Measurements from ENCODE around the gene AIFM1. TPM values are rescaled to one million over a fixed set of nuclear protein-coding genes. Genes with fewer than 3 reads are reported as not detected.

Gene AIFM1
- total RNA-seq, 1 donor from 2014 or later: 30.8 TPM

DNA sequence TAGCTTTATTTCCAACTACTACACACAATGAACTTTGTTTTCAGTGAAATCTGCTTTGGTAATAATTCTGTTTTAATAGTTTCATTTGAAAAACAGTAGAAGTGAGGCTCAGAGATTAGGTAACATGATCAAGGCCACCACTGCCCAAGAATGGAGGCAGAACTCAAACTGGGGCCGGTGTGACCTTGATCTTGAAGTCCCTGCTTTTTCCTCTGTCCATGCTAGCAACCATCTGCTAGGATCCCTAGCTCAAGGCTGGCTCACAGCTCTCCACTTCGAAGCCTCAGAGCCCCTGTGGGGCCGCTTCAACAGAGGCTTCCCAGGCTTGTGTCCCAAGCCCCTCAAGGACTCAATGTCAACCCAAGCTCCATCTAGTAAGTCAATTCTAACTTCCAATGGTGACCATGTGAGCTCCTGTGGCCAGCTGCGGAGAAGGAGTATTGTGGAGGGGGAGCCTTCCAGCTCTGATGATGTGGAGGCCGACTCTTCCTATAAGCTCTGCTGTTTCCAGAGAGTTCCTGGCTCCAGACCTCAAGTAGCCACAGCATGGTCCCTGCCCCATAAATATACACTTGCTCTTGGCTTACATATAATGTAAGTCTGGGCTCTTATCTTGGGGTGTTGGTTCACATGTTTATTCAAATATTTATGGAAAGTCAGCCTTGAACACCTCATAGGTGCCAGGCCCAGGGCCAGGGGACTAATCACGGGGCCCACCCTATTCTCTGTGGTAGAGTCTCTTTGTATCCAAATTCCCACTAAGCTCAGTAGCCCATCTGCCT, 70.2 kb downstream of the AIFM1 start:
- H3K27me3 Mint-ChIP-seq: no peaks in the 10 kb centered on the region
- ATAC-seq (ENCODE audit: low read depth) (no peak), DNase-seq (no peak)
- POLR2A ChIA-PET: interaction anchor here (1.5 kb wide), 1 partner anchor 13 kb away, joined by 5 read pairs; no protein-coding TSS in a partner anchor
- H3K27ac Mint-ChIP-seq: no peak overlapping the region
- H3K36me3 Mint-ChIP-seq (ENCODE audit: low read depth): peaks cover 1% of the 10 kb centered on the region
- CTCF ChIA-PET: no interaction called here
- intact Hi-C loops (cut with micrococcal nuclease): no loop called here
- H3K4me1 Mint-ChIP-seq: peaks cover 64% of the 10 kb centered on the region
- no peaks in the 10 kb centered on the region for H3K9me3 Mint-ChIP-seq
- TF ChIP-seq, protein P1, sequence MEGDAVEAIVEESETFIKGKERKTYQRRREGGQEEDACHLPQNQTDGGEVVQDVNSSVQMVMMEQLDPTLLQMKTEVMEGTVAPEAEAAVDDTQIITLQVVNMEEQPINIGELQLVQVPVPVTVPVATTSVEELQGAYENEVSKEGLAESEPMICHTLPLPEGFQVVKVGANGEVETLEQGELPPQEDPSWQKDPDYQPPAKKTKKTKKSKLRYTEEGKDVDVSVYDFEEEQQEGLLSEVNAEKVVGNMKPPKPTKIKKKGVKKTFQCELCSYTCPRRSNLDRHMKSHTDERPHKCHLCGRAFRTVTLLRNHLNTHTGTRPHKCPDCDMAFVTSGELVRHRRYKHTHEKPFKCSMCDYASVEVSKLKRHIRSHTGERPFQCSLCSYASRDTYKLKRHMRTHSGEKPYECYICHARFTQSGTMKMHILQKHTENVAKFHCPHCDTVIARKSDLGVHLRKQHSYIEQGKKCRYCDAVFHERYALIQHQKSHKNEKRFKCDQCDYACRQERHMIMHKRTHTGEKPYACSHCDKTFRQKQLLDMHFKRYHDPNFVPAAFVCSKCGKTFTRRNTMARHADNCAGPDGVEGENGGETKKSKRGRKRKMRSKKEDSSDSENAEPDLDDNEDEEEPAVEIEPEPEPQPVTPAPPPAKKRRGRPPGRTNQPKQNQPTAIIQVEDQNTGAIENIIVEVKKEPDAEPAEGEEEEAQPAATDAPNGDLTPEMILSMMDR (IDR thresholded peaks at IDR 0.05): no peak
- no peak overlapping the region for H3K4me3 Mint-ChIP-seq

DNA sequence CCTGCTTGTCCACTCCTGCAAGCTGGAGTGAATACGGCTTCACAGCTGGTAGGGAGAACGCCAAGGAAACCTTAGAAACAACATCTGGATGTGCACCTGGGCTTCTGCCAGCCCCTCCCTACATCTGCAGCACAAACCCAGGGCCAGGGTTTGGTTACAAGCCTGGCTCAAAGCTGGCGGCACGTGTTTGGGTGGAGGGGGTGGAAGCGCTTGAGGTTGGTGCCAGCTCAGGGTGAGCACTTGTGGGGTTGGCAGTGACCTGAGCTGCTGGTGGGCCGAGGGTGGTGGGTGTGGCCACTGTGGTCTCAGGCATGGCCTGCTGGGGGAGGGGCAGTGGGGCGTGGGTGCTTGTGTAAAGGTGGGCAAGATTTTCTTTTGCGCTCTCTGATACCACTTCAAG, 70.9 kb downstream of the AIFM1 start:
- POLR2A ChIA-PET: interaction anchor here (1.2 kb wide), 1 partner anchor 9 kb away, joined by 3 read pairs; no protein-coding TSS in a partner anchor
- peaks cover 63% of the 10 kb centered on the region for H3K4me1 Mint-ChIP-seq

DNA sequence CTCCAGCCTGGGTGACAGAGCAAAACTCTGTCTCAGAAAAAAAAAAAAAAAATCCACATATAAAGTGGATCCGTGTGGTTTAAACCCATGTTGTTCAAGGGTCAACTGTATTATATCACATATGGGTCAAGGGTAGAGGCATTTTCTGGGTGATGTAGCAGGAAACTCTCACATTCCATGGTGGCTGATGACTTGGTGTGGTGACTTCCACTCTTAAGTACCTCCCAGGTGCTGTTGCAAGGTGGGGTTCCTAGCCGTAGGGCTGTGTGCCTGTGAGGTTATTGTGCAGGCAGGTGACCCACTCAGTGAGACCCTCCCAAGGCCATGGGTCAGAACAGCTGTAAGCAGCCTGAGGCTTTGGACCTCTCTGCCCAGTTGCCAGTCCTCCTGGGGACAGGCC, 72.4 kb downstream of the AIFM1 start:
- ATAC-seq (ENCODE audit: low read depth): no peak
- Mint-ChIP-seq H3K36me3 (ENCODE audit: low read depth) (peaks cover 1% of the 10 kb centered on the region), H3K27me3 (no peaks in the 10 kb centered on the region), H3K4me1 (peaks cover 64% of the 10 kb centered on the region), H3K9me3 (no peaks in the 10 kb centered on the region), H3K4me3 (no peak overlapping the region), H3K27ac (no peak overlapping the region)
- CTCF ChIA-PET: no interaction called here
- TF ChIP-seq, protein P1 (IDR thresholded peaks at IDR 0.05): no peak
- POLR2A ChIA-PET: interaction anchor here (0.5 to 1.8 kb wide), 4 partner anchors 9 to 115 kb away, joined by 3 to 10 read pairs (median 5); partner anchors contain the start of gene ELF4
- intact Hi-C loops (cut with micrococcal nuclease): no loop called here
- no peak for DNase-seq

More for the DNA sequence above, 70.9 kb downstream of the AIFM1 start:
- Mint-ChIP-seq H3K27ac (no peak overlapping the region), H3K36me3 (ENCODE audit: low read depth) (peaks cover 1% of the 10 kb centered on the region), H3K9me3 (no peaks in the 10 kb centered on the region), H3K4me3 (no peak overlapping the region), H3K27me3 (no peaks in the 10 kb centered on the region)
- no peak for ATAC-seq (ENCODE audit: low read depth)
- CTCF ChIA-PET: no interaction called here
- TF ChIP-seq, protein P1 (IDR thresholded peaks at IDR 0.05): no peak
- DNase-seq: no peak
- intact Hi-C loops (cut with micrococcal nuclease): no loop called here

DNA sequence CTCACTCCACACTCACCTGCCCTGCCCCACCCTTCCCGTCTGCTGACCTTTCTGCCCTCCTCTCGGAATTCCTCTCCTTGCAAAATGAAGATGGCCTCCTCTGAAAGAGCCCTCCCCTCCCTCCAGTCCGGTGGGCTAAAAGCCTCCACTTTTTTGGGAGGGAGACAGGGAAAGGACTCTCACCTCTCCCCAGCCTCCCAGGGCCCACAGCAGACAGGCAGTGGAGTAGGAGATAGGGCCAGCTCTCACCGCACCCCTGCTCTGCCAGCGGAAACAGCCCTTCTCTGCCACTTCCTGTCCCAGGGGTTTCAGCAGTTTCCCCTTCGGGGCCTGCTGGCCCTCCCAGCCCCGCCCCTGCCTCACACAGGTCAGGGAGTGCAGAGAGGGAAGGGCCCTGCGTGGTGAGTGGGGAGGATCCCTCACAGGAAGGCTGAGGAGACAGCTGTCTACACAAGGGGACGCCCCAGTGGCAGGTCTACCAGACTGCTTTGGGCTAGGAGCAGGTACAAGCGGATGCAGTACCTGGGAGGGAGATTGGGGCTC, 73.6 kb downstream of the AIFM1 start:
- Mint-ChIP-seq H3K27me3 (no peaks in the 10 kb centered on the region), H3K27ac (peak overlapping the region; percentile 94), H3K4me1 (peaks cover 61% of the 10 kb centered on the region), H3K9me3 (no peaks in the 10 kb centered on the region), H3K4me3 (peak overlapping the region; percentile 82), H3K36me3 (ENCODE audit: low read depth) (peaks cover 1% of the 10 kb centered on the region)
- TF ChIP-seq, protein P1 (IDR thresholded peaks at IDR 0.05): no peak
- intact Hi-C loops (cut with micrococcal nuclease): loop anchor here (1.0 kb wide), 3 partner anchors 8 to 73 kb away; partner anchors contain the start of gene AIFM1
- peak; percentile 96 for ATAC-seq (ENCODE audit: low read depth)
- DNase-seq: peak; percentile 56
- POLR2A ChIA-PET: interaction anchor here (1.3 to 1.8 kb wide), 3 partner anchors 10 to 28 kb away, joined by 3 to 10 read pairs (median 7); partner anchors contain the start of gene ELF4
- CTCF ChIA-PET: no interaction called here

DNA sequence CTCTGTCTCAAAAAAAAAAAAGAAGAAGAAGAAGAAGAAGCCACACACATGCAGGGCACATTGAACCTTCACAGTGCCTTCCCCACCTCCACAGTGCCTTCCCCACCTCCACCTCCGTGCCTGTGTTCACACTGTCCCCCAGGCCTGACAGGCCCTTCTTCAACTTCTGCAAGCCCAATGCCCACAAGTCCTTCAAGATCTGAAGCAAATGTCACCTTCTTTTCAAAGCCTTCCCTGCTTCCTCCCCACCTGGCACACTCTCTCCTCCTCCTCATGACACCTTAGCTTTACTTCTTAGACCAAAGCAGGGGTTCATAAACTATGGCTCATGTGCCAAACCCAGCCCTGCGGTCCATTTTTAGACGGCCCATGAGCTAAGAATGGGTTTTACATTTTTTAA, 75.3 kb downstream of the AIFM1 start:
- no peak for ATAC-seq (ENCODE audit: low read depth)
- no peak for DNase-seq
- H3K4me3 Mint-ChIP-seq: peak overlapping the region; percentile 53
- H3K9me3 Mint-ChIP-seq: no peaks in the 10 kb centered on the region
- H3K36me3 Mint-ChIP-seq (ENCODE audit: low read depth): peaks cover 1% of the 10 kb centered on the region
- ChIA-PET POLR2A (no interaction called here), CTCF (no interaction called here)
- no peaks in the 10 kb centered on the region for H3K27me3 Mint-ChIP-seq
- H3K4me1 Mint-ChIP-seq: peaks cover 72% of the 10 kb centered on the region
- H3K27ac Mint-ChIP-seq: peak overlapping the region; percentile 85
- intact Hi-C loops (cut with micrococcal nuclease): no loop called here
- TF ChIP-seq, protein P1 (IDR thresholded peaks at IDR 0.05): no peak
